Measurements from ENCODE around the gene ADPRM. TPM values are rescaled to one million over a fixed set of nuclear protein-coding genes. Genes with fewer than 3 reads are reported as not detected.

ADPRM gene
- total and polyA plus RNA-seq, 2 experiments from 2014 or later: 6.8 to 8.8 TPM

DNA sequence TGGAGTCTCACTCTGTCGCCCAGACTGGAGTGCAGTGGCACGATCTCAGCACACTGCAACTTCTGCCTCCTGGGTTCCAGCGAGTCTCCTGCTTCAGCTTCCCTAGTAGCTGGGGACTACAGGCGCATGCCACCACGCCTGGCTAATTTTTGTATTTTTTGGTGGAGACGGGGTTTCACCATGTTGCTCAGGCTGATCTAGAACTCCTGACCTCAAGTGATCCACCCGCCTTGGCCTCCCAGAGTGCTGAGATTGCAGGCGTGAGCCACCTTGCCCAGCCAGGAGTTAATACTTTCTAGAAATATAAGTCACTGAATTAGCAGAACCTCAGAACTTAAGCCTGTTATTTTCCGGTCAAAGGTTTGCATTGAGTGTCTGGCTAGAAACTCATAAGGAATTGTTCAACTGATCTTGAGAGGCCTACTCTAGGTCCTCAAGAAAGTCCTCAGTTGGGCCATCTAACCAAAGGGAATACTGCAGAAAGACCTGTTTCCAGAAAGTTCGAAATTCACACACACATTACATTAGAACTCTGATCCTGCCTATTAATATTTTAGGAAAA, 31.0 kb downstream of the ADPRM start:
- no peak overlapping the region for H2AFZ ChIP-seq
- peaks cover 10% of the 10 kb centered on the region for H3K4me1 ChIP-seq (ENCODE audit: insufficient read depth)
- H4K20me1 ChIP-seq (replicated peaks; ENCODE audit: insufficient read depth): no peaks in the 10 kb centered on the region
- H3K4me2 ChIP-seq: no peak overlapping the region; the same call in 1 of the 2 replicates
- DNase-seq (ENCODE audit: low spot score) (no peak), ATAC-seq (no peak)
- TF ChIP-seq STAT1 (IDR thresholded peaks at IDR 0.05; ENCODE audit: unreplicated experiment) (no peak), JUNB (IDR thresholded peaks at IDR 0.05; ENCODE audit: unreplicated experiment) (no peak), POLR2AphosphoS5 (IDR thresholded peaks at IDR 0.05; ENCODE audit: low read depth) (no peak), EZH2 (IDR thresholded peaks at IDR 0.05; ENCODE audit: low read depth, unreplicated experiment) (no peak), ZNF114 (CRISPR knock-in tag; IDR thresholded peaks at IDR 0.05) (no peak), EZH2phosphoT487 (IDR thresholded peaks at IDR 0.05; ENCODE audit: unreplicated experiment) (no peak), ZNF331 (CRISPR knock-in tag; IDR thresholded peaks at IDR 0.05; ENCODE audit: low read depth) (no peak), NANOG (IDR thresholded peaks at IDR 0.05; ENCODE audit: borderline replicate concordance) (no peak), CREB1 (CRISPR knock-in tag; IDR thresholded peaks at IDR 0.05; ENCODE audit: low read depth) (no peak)
- TF ChIP-seq, protein P1, sequence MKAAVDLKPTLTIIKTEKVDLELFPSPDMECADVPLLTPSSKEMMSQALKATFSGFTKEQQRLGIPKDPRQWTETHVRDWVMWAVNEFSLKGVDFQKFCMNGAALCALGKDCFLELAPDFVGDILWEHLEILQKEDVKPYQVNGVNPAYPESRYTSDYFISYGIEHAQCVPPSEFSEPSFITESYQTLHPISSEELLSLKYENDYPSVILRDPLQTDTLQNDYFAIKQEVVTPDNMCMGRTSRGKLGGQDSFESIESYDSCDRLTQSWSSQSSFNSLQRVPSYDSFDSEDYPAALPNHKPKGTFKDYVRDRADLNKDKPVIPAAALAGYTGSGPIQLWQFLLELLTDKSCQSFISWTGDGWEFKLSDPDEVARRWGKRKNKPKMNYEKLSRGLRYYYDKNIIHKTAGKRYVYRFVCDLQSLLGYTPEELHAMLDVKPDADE (IDR thresholded peaks at IDR 0.05): no peak
- TF ChIP-seq, protein P2, sequence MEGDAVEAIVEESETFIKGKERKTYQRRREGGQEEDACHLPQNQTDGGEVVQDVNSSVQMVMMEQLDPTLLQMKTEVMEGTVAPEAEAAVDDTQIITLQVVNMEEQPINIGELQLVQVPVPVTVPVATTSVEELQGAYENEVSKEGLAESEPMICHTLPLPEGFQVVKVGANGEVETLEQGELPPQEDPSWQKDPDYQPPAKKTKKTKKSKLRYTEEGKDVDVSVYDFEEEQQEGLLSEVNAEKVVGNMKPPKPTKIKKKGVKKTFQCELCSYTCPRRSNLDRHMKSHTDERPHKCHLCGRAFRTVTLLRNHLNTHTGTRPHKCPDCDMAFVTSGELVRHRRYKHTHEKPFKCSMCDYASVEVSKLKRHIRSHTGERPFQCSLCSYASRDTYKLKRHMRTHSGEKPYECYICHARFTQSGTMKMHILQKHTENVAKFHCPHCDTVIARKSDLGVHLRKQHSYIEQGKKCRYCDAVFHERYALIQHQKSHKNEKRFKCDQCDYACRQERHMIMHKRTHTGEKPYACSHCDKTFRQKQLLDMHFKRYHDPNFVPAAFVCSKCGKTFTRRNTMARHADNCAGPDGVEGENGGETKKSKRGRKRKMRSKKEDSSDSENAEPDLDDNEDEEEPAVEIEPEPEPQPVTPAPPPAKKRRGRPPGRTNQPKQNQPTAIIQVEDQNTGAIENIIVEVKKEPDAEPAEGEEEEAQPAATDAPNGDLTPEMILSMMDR (conservative IDR thresholded peaks at IDR 0.05; ENCODE audit: low read depth in 2 of 2): no peak
- TF ChIP-seq, protein P3, sequence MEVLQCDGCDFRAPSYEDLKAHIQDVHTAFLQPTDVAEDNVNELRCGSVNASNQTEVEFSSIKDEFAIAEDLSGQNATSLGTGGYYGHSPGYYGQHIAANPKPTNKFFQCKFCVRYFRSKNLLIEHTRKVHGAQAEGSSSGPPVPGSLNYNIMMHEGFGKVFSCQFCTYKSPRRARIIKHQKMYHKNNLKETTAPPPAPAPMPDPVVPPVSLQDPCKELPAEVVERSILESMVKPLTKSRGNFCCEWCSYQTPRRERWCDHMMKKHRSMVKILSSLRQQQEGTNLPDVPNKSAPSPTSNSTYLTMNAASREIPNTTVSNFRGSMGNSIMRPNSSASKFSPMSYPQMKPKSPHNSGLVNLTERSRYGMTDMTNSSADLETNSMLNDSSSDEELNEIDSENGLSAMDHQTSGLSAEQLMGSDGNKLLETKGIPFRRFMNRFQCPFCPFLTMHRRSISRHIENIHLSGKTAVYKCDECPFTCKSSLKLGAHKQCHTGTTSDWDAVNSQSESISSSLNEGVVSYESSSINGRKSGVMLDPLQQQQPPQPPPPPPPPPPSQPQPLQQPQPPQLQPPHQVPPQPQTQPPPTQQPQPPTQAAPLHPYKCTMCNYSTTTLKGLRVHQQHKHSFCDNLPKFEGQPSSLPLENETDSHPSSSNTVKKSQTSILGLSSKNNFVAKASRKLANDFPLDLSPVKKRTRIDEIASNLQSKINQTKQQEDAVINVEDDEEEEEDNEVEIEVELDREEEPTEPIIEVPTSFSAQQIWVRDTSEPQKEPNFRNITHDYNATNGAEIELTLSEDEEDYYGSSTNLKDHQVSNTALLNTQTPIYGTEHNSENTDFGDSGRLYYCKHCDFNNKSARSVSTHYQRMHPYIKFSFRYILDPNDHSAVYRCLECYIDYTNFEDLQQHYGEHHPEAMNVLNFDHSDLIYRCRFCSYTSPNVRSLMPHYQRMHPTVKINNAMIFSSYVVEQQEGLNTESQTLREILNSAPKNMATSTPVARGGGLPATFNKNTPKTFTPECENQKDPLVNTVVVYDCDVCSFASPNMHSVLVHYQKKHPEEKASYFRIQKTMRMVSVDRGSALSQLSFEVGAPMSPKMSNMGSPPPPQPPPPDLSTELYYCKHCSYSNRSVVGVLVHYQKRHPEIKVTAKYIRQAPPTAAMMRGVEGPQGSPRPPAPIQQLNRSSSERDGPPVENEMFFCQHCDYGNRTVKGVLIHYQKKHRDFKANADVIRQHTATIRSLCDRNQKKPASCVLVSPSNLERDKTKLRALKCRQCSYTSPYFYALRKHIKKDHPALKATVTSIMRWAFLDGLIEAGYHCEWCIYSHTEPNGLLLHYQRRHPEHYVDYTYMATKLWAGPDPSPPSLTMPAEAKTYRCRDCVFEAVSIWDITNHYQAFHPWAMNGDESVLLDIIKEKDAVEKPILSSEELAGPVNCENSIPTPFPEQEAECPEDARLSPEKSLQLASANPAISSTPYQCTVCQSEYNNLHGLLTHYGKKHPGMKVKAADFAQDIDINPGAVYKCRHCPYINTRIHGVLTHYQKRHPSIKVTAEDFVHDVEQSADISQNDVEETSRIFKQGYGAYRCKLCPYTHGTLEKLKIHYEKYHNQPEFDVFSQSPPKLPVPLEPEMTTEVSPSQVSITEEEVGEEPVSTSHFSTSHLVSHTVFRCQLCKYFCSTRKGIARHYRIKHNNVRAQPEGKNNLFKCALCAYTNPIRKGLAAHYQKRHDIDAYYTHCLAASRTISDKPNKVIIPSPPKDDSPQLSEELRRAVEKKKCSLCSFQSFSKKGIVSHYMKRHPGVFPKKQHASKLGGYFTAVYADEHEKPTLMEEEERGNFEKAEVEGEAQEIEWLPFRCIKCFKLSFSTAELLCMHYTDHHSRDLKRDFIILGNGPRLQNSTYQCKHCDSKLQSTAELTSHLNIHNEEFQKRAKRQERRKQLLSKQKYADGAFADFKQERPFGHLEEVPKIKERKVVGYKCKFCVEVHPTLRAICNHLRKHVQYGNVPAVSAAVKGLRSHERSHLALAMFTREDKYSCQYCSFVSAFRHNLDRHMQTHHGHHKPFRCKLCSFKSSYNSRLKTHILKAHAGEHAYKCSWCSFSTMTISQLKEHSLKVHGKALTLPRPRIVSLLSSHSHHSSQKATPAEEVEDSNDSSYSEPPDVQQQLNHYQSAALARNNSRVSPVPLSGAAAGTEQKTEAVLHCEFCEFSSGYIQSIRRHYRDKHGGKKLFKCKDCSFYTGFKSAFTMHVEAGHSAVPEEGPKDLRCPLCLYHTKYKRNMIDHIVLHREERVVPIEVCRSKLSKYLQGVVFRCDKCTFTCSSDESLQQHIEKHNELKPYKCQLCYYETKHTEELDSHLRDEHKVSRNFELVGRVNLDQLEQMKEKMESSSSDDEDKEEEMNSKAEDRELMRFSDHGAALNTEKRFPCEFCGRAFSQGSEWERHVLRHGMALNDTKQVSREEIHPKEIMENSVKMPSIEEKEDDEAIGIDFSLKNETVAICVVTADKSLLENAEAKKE (CRISPR knock-in tag; IDR thresholded peaks at IDR 0.05): no peak
- TF ChIP-seq, protein P4, sequence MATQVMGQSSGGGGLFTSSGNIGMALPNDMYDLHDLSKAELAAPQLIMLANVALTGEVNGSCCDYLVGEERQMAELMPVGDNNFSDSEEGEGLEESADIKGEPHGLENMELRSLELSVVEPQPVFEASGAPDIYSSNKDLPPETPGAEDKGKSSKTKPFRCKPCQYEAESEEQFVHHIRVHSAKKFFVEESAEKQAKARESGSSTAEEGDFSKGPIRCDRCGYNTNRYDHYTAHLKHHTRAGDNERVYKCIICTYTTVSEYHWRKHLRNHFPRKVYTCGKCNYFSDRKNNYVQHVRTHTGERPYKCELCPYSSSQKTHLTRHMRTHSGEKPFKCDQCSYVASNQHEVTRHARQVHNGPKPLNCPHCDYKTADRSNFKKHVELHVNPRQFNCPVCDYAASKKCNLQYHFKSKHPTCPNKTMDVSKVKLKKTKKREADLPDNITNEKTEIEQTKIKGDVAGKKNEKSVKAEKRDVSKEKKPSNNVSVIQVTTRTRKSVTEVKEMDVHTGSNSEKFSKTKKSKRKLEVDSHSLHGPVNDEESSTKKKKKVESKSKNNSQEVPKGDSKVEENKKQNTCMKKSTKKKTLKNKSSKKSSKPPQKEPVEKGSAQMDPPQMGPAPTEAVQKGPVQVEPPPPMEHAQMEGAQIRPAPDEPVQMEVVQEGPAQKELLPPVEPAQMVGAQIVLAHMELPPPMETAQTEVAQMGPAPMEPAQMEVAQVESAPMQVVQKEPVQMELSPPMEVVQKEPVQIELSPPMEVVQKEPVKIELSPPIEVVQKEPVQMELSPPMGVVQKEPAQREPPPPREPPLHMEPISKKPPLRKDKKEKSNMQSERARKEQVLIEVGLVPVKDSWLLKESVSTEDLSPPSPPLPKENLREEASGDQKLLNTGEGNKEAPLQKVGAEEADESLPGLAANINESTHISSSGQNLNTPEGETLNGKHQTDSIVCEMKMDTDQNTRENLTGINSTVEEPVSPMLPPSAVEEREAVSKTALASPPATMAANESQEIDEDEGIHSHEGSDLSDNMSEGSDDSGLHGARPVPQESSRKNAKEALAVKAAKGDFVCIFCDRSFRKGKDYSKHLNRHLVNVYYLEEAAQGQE (IDR thresholded peaks at IDR 0.05; ENCODE audit: unreplicated experiment): no peak
- no peaks in the 10 kb centered on the region for H3K36me3 ChIP-seq (ENCODE audit: insufficient read depth)
- no peak overlapping the region for H3K27ac Mint-ChIP-seq
- H3K27ac ChIP-seq (ENCODE audit: low read depth): no peak overlapping the region
- 0 out of 2 replicates have a peak, but pooled peaks cover 3% of the 10 kb centered on the region for H3F3A ChIP-seq (replicated peaks; ENCODE audit: low read depth)
- no peaks in the 10 kb centered on the region for H3K9me2 ChIP-seq (ENCODE audit: insufficient read depth)
- H3K27me3 Mint-ChIP-seq (ENCODE audit: insufficient read depth, low read depth, poor library complexity): peaks cover 5% of the 10 kb centered on the region
- no peak overlapping the region for H3K4me3 Mint-ChIP-seq
- peaks cover 7% of the 10 kb centered on the region; the same call in 2 of the 3 replicates for H3K9me3 Mint-ChIP-seq
- peaks cover 3% of the 10 kb centered on the region; the same call in 2 of the 3 replicates for H3K36me3 Mint-ChIP-seq (ENCODE audit: low read depth)
- H3K79me2 ChIP-seq (replicated peaks; ENCODE audit: insufficient read depth): no peaks in the 10 kb centered on the region; the same call in 1 of the 2 replicates
- peaks cover 3% of the 10 kb centered on the region; the same call in 1 of the 2 replicates for H3K27me3 ChIP-seq (ENCODE audit: insufficient read depth)
- peaks cover 12% of the 10 kb centered on the region; the same call in 2 of the 3 replicates for H3K4me1 Mint-ChIP-seq
- no peak overlapping the region for H3K4me3 ChIP-seq
